ENCODE results near the gene OR5P2. TPM values are rescaled to one million over a fixed set of nuclear protein-coding genes. Genes with fewer than 3 reads are reported as not detected.

OR5P2 gene
- total and polyA plus RNA-seq, 10 of the 15 experiments (the other 5 are each of a cell fraction or from before 2014, with no cell fraction given), result not detected

DNA sequence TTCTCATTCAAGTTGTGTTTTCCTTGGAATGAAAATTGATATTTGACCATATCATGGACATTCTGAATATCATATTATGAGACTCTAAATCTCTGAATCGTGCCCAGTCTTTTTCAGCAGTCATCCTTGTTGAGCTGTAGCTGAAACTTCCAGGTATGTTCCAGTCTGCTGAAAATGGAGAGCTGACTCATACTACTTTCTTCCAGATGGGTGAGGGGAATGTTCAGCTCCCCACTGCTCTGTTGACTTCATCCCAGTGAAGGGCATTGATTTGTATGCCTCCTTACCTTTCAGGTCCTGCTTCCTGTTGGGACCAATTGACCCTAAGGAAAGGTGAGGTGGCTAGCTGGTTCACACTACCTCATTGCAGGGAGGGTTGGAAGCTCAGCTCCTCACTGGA, 3.5 kb downstream of the OR5P2 start (continued):
- TF ChIP-seq, protein P1, sequence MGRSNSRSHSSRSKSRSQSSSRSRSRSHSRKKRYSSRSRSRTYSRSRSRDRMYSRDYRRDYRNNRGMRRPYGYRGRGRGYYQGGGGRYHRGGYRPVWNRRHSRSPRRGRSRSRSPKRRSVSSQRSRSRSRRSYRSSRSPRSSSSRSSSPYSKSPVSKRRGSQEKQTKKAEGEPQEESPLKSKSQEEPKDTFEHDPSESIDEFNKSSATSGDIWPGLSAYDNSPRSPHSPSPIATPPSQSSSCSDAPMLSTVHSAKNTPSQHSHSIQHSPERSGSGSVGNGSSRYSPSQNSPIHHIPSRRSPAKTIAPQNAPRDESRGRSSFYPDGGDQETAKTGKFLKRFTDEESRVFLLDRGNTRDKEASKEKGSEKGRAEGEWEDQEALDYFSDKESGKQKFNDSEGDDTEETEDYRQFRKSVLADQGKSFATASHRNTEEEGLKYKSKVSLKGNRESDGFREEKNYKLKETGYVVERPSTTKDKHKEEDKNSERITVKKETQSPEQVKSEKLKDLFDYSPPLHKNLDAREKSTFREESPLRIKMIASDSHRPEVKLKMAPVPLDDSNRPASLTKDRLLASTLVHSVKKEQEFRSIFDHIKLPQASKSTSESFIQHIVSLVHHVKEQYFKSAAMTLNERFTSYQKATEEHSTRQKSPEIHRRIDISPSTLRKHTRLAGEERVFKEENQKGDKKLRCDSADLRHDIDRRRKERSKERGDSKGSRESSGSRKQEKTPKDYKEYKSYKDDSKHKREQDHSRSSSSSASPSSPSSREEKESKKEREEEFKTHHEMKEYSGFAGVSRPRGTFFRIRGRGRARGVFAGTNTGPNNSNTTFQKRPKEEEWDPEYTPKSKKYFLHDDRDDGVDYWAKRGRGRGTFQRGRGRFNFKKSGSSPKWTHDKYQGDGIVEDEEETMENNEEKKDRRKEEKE (IDR thresholded peaks at IDR 0.05), result no peak
- TF ChIP-seq, protein P2, sequence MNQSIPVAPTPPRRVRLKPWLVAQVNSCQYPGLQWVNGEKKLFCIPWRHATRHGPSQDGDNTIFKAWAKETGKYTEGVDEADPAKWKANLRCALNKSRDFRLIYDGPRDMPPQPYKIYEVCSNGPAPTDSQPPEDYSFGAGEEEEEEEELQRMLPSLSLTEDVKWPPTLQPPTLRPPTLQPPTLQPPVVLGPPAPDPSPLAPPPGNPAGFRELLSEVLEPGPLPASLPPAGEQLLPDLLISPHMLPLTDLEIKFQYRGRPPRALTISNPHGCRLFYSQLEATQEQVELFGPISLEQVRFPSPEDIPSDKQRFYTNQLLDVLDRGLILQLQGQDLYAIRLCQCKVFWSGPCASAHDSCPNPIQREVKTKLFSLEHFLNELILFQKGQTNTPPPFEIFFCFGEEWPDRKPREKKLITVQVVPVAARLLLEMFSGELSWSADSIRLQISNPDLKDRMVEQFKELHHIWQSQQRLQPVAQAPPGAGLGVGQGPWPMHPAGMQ (IDR thresholded peaks at IDR 0.05; ENCODE audit: borderline replicate concordance), result no peak

DNA sequence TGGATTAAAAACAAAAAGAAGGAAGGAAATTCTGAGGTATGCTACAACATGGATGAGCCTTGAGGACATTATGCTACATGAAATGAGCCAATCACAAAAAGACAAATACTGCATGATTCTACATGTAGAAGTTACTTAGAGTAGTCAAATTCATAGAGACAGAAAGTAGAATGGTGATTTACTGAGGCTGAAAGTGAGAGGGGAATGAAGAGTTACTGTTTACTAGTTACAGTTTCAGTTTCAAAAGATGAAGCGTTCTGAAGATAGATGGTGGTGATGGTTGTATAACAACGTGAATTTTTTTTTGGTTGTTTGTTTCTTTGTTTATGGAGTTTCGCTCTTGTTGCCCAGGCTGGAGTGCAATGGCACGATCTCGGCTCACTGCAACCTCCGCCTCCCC, 9.5 kb downstream of the OR5P2 start:
- no TSS peak for BruUV-seq (replicated peaks)
- H3K9ac ChIP-seq (ENCODE audit: control insufficient read depth, insufficient read depth, low read length), result no peak overlapping the region
- FAIRE-seq, result peak; percentile 52
- WGBS (ENCODE audit: insufficient coverage, insufficient replicate concordance, low lambda C conversion rate, missing lambda C conversion rate), result 56% methylated on average over 6 of the region's 6 CpGs
- SMC1A ChIA-PET (ENCODE audit: uncharacterized antibody, unreplicated experiment), result no interaction called here
- H3K4me3 ChIP-seq, result no peak overlapping the region
- no peaks in the 10 kb centered on the region for H3K79me2 ChIP-seq (ENCODE audit: control insufficient read depth, insufficient read depth, low read length)
- DNase-seq (ENCODE audit: low read depth, low spot score), result no peak
- RAD21 ChIA-PET (ENCODE audit: unreplicated experiment), result no interaction called here
- H3K4me2 ChIP-seq (ENCODE audit: control insufficient read depth, insufficient read depth), result no peak overlapping the region
- in situ Hi-C loops (cut with MboI) (no loop called here), intact Hi-C loops (cut with micrococcal nuclease; ENCODE audit: unreplicated experiment) (no loop called here)
- H4K20me1 ChIP-seq (ENCODE audit: control insufficient read depth, insufficient read depth), result no peaks in the 10 kb centered on the region
- CTCF ChIA-PET, result no interaction called here
- H3K4me1 ChIP-seq (ENCODE audit: control insufficient read depth, insufficient read depth, low read length), result peaks cover 8% of the 10 kb centered on the region
- no peak overlapping the region for H3K27ac ChIP-seq (ENCODE audit: control insufficient read depth, insufficient read depth)
- peak; percentile 84 for ATAC-seq
- no peaks in the 10 kb centered on the region for H3K9me3 ChIP-seq (replicated peaks; ENCODE audit: control insufficient read depth, insufficient read depth, low read length)
- no peak overlapping the region for H2AFZ ChIP-seq (ENCODE audit: control insufficient read depth, low read depth, low read length)
- H3K36me3 ChIP-seq (ENCODE audit: control insufficient read depth in 2 of 2, insufficient read depth in 2 of 2, low read length in 1 of 2), result no peaks in the 10 kb centered on the region
- H3K27me3 ChIP-seq (replicated peaks in 1 of 2; ENCODE audit: control insufficient read depth in 2 of 2, insufficient read depth in 2 of 2, low read length in 1 of 2), result no peaks in the 10 kb centered on the region
- POLR2A ChIA-PET, result no interaction called here
- TF ChIP-seq ASH2L (IDR thresholded peaks at IDR 0.05; ENCODE audit: borderline replicate concordance, low read depth) (no peak), ZNF207 (IDR thresholded peaks at IDR 0.05; ENCODE audit: borderline replicate concordance) (no peak), ZSCAN29 (IDR thresholded peaks at IDR 0.05) (no peak), SREBF2 (IDR thresholded peaks at IDR 0.05; ENCODE audit: low read length) (no peak), RAD21 (IDR thresholded peaks at IDR 0.05; ENCODE audit: insufficient read depth, low read depth, low read length) (no peak), TAF1 (IDR thresholded peaks at IDR 0.05; ENCODE audit: borderline replicate concordance, low read depth, low read length) (no peak), SRF (IDR thresholded peaks at IDR 0.05; ENCODE audit: low read depth in 2 of 2, low read length in 2 of 2) (no peak), ZNF217 (IDR thresholded peaks at IDR 0.05) (no peak), IKZF1 (conservative IDR thresholded peaks at IDR 0.05) (no peak), RUNX3 (IDR thresholded peaks at IDR 0.05; ENCODE audit: low read length) (peak; percentile 67)
- TF ChIP-seq, protein P3, sequence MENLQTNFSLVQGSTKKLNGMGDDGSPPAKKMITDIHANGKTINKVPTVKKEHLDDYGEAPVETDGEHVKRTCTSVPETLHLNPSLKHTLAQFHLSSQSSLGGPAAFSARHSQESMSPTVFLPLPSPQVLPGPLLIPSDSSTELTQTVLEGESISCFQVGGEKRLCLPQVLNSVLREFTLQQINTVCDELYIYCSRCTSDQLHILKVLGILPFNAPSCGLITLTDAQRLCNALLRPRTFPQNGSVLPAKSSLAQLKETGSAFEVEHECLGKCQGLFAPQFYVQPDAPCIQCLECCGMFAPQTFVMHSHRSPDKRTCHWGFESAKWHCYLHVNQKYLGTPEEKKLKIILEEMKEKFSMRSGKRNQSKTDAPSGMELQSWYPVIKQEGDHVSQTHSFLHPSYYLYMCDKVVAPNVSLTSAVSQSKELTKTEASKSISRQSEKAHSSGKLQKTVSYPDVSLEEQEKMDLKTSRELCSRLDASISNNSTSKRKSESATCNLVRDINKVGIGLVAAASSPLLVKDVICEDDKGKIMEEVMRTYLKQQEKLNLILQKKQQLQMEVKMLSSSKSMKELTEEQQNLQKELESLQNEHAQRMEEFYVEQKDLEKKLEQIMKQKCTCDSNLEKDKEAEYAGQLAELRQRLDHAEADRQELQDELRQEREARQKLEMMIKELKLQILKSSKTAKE (IDR thresholded peaks at IDR 0.05; ENCODE audit: low read depth, poor library complexity, severe bottlenecking), result no peak
- TF ChIP-seq, protein P4, sequence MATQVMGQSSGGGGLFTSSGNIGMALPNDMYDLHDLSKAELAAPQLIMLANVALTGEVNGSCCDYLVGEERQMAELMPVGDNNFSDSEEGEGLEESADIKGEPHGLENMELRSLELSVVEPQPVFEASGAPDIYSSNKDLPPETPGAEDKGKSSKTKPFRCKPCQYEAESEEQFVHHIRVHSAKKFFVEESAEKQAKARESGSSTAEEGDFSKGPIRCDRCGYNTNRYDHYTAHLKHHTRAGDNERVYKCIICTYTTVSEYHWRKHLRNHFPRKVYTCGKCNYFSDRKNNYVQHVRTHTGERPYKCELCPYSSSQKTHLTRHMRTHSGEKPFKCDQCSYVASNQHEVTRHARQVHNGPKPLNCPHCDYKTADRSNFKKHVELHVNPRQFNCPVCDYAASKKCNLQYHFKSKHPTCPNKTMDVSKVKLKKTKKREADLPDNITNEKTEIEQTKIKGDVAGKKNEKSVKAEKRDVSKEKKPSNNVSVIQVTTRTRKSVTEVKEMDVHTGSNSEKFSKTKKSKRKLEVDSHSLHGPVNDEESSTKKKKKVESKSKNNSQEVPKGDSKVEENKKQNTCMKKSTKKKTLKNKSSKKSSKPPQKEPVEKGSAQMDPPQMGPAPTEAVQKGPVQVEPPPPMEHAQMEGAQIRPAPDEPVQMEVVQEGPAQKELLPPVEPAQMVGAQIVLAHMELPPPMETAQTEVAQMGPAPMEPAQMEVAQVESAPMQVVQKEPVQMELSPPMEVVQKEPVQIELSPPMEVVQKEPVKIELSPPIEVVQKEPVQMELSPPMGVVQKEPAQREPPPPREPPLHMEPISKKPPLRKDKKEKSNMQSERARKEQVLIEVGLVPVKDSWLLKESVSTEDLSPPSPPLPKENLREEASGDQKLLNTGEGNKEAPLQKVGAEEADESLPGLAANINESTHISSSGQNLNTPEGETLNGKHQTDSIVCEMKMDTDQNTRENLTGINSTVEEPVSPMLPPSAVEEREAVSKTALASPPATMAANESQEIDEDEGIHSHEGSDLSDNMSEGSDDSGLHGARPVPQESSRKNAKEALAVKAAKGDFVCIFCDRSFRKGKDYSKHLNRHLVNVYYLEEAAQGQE (IDR thresholded peaks at IDR 0.05; ENCODE audit: low read depth, low read length), result no peak
